HG03280 (cell line): ENCODE results near the gene SERPINB13.
"Not testable (repeated sequence)": the region's sequence is repeated elsewhere in the genome, so short reads cannot be mapped to it uniquely, and the experiment has no call there.

Source experiments
- ATAC-seq: cut with Tn5 transposase; IDR thresholded peaks from one replicate; pipeline ENCODE4 v1.9.1; 2021; ENCODE audit warnings: mild to moderate bottlenecking, moderate library complexity; ENCODE audit not compliant: unreplicated experiment

SERPINB13 gene

GRCh38 chr18:63644694-63645093, 57.6 kb downstream of the SERPINB13 start:
- not testable (repeated sequence) for ATAC-seq

DNA sequence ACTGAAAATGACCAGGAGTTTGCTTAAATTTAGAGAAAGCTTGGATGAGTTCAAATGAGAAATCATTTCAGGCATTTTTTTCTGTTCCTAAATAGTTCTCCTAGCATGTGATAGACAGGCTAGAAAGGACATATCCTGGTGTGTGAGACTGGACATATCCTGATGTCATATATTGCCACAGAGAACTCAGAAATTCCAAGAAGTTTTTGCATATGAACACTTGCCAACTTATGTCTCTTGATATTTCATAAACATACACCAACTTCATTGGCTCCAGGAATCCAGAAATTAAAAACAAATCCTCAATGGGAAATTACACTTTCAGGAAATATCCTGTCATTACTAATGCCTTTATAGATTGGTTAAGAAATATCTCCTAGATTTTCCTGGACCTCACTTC, 59.8 kb downstream of the SERPINB13 start:
- no peak for ATAC-seq

GRCh38 chr18:63648241-63648640, 61.1 kb downstream of the SERPINB13 start:
- no peak for ATAC-seq
